WTC11 (cell line): Measurements from ENCODE around the gene SEPTIN1. TPM values are rescaled to one million over a fixed set of nuclear protein-coding genes. Genes with fewer than 3 reads are reported as not detected.

ENCODE experiments used
- ATAC-seq: fragments of 200-7000 bp; cut with Tn5 transposase; 2 replicates; pipeline ENCODE4 v1.10.0; 2021; ENCODE audit warnings: mild to moderate bottlenecking, moderate library complexity
- CTCF ChIA-PET: fragments of 300-600 bp; sonication (Branson Sonifier 250); formaldehyde crosslinking; loops from one replicate; lab custom pipeline; 2021; ENCODE audit warnings: antibody characterized with exemption; lab: Charles Lee
- POLR2A ChIA-PET: fragments of 350-600 bp; sonication (Branson Sonifier 250); formaldehyde crosslinking; loops from one replicate; lab custom pipeline; 2021; ENCODE audit warnings: antibody characterized with exemption; lab: Charles Lee
- DNase-seq: peaks from one replicate; pipeline ENCODE4 v3.0.0; 2021; ENCODE audit warnings: low spot score
- H3K27ac Mint-ChIP-seq: 2 replicates; pipeline ENCODE4 v1.8.0; 2021; ENCODE audit warnings: mixed read lengths
- H3K27me3 Mint-ChIP-seq: 2 replicates; pipeline ENCODE4 v1.8.0; 2021; ENCODE audit warnings: low read depth, mild to moderate bottlenecking, moderate library complexity, mixed read lengths
- H3K36me3 Mint-ChIP-seq: 2 replicates; pipeline ENCODE4 v1.8.0; 2021; ENCODE audit warnings: mixed read lengths
- H3K4me1 Mint-ChIP-seq: 2 replicates; pipeline ENCODE4 v1.8.0; 2022; ENCODE audit warnings: mixed read lengths
- H3K4me3 Mint-ChIP-seq: 2 replicates; pipeline ENCODE4 v1.8.0; 2021; ENCODE audit warnings: mild to moderate bottlenecking, moderate library complexity, mixed read lengths
- H3K9me3 Mint-ChIP-seq: 2 replicates; pipeline ENCODE4 v1.8.0; 2021; ENCODE audit warnings: mixed read lengths
- ETV6 ChIP-seq: sonication (generic); formaldehyde crosslinking; IDR thresholded peaks from 2 replicates; pipeline ENCODE4 v1.8.1; 2022; ENCODE audit warnings: mild to moderate bottlenecking, missing genetic modification reagents
- JUN ChIP-seq: sonication (generic); formaldehyde crosslinking; IDR thresholded peaks from 2 replicates; pipeline ENCODE4 v1.8.0; 2023; ENCODE audit warnings: mild to moderate bottlenecking, missing genetic modification reagents
- TCF7 ChIP-seq: sonication (generic); formaldehyde crosslinking; IDR thresholded peaks from 2 replicates; pipeline ENCODE4 v1.8.0; 2022; ENCODE audit warnings: mild to moderate bottlenecking, low read depth, missing genetic modification reagents, moderate library complexity
- ZBTB21 ChIP-seq: sonication (generic); formaldehyde crosslinking; IDR thresholded peaks from 2 replicates; pipeline ENCODE4 v1.8.1; 2023; ENCODE audit warnings: mild to moderate bottlenecking, missing genetic modification reagents, borderline replicate concordance
- ZNF121 ChIP-seq: sonication (generic); formaldehyde crosslinking; IDR thresholded peaks from 2 replicates; pipeline ENCODE4 v1.8.0; 2023; ENCODE audit warnings: missing genetic modification reagents
- ZNF232 ChIP-seq: sonication (generic); formaldehyde crosslinking; IDR thresholded peaks from 2 replicates; pipeline ENCODE4 v1.8.0; 2022; ENCODE audit warnings: mild to moderate bottlenecking, missing genetic modification reagents
- ZNF416 ChIP-seq: fragments of 250-450 bp; sonication (Bioruptor Pico); IDR thresholded peaks from 2 replicates; pipeline ENCODE4 v1.9.0; 2021; ENCODE audit warnings: mild to moderate bottlenecking, inconsistent platforms
- ZNF671 ChIP-seq: fragments of 250-450 bp; sonication (Bioruptor Pico); IDR thresholded peaks from 2 replicates; pipeline ENCODE4 v1.8.0; 2021; ENCODE audit warnings: mild to moderate bottlenecking
- total RNA-seq: library from RNA; stranded (reverse); gene quantifications from 3 replicates; pipeline ENCODE4 v1.2.3, GENCODE V29; 2021
- TF ChIP-seq, protein P1 (sequence below): fragments of 250-450 bp; sonication (Bioruptor Pico); IDR thresholded peaks from 2 replicates; pipeline ENCODE4 v1.9.0; 2021; ENCODE audit warnings: mild to moderate bottlenecking
- TF ChIP-seq, protein P2 (sequence below): sonication (generic); formaldehyde crosslinking; IDR thresholded peaks from 2 replicates; pipeline ENCODE4 v1.8.1; 2023; ENCODE audit warnings: mild to moderate bottlenecking, missing genetic modification reagents, moderate library complexity
- TF ChIP-seq, protein P3 (sequence below): fragments of 250-450 bp; sonication (Bioruptor Pico); IDR thresholded peaks from 2 replicates; pipeline ENCODE4 v1.9.0; 2021; ENCODE audit warnings: mild to moderate bottlenecking
- TF ChIP-seq, protein P4 (sequence below): sonication (generic); formaldehyde crosslinking; IDR thresholded peaks from 2 replicates; pipeline ENCODE4 v1.8.0; 2022; ENCODE audit warnings: mild to moderate bottlenecking, missing genetic modification reagents
- TF ChIP-seq, protein P5 (sequence below): fragments of 250-450 bp; sonication (Bioruptor Pico); IDR thresholded peaks from 2 replicates; pipeline ENCODE4 v1.9.0; 2021; ENCODE audit warnings: mild to moderate bottlenecking, borderline replicate concordance
- TF ChIP-seq, protein P6 (sequence below): sonication (generic); formaldehyde crosslinking; IDR thresholded peaks from 2 replicates; pipeline ENCODE4 v1.8.0; 2023; ENCODE audit warnings: missing genetic modification reagents
- TF ChIP-seq, protein P7 (sequence below): sonication (generic); formaldehyde crosslinking; IDR thresholded peaks from 2 replicates; pipeline ENCODE4 v1.8.0; 2023; ENCODE audit warnings: missing genetic modification reagents, mild to moderate bottlenecking, borderline replicate concordance

The SEPTIN1 gene
- total RNA-seq, 1 experiment from 2014 or later = 2.3 TPM

DNA sequence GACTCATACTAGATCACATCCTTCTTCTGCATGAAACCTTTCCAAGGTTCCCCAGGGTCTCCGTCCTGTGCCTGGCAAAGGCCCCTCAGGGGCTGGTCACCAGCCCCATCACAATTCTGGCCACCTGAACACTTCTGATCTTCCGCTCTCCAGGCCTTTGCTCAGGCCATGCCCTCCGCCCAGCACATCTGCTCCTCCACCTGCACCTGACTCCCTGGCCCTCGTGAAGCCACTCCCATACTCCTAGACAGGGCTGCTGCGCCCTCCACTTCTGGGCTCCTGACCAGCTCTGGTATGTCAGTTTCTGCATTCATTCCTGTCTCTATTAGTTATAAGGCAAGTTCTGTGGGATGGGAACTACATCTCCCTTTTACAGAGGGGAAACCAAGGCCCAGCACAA, 9.6 kb downstream of the SEPTIN1 start (continued):
- TF ChIP-seq, protein P1, sequence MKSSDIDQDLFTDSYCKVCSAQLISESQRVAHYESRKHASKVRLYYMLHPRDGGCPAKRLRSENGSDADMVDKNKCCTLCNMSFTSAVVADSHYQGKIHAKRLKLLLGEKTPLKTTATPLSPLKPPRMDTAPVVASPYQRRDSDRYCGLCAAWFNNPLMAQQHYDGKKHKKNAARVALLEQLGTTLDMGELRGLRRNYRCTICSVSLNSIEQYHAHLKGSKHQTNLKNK = no peak
- TF ChIP-seq TCF7 (CRISPR knock-in tag) = no peak
- TF ChIP-seq ZNF671 (CRISPR knock-in tag) = no peak

DNA sequence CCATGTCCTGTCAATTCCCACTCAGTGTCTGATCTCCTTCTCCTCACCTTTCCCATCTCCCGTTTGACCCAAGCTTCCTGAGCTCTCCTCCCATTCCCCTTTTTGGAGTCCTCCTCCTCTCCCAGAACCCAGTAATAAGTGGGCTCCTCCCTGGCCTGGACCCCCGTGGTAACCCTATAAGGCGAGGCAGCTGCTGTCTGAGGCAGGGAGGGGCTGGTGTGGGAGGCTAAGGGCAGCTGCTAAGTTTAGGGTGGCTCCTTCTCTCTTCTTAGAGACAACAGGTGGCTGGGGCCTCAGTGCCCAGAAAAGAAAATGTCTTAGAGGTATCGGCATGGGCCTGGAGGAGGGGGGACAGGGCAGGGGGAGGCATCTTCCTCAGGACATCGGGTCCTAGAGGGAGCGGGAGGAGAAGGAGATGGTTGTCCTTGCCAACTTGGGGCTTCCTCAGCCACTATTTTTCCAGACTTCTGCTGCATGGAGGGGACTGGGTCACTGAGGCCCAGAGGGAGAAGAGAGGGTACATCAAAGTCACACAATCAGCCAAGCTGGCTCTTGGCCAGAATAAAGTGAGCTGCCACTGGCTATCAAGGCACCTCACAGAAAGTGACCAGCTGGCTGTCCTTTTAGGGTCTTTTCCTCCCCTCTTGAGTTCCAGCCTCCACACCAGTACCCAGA, 10.2 kb downstream of the SEPTIN1 start:
- Mint-ChIP-seq H3K9me3 (no peaks in the 10 kb centered on the region), H3K27me3 (no peaks in the 10 kb centered on the region; the same call in 1 of the 2 replicates), H3K4me1 (peaks cover 39% of the 10 kb centered on the region), H3K27ac (peak overlapping the region; percentile 57; the same call in 1 of the 2 replicates), H3K36me3 (no peaks in the 10 kb centered on the region), H3K4me3 (peak overlapping the region; percentile 70)
- DNase-seq (no peak), ATAC-seq (no peak)
- ChIA-PET POLR2A (interaction anchor here (0.6 kb wide), 1 partner anchor 252 kb away, joined by 3 read pairs; no protein-coding TSS in a partner anchor), CTCF (interaction anchor here (1.3 to 3.9 kb wide), 6 partner anchors 17 to 260 kb away, joined by 4 to 47 read pairs (median 26); partner anchors contain the start of genes CD2BP2, GDPD3, ZNF48 and ZNF764)
- TF ChIP-seq, protein P2, sequence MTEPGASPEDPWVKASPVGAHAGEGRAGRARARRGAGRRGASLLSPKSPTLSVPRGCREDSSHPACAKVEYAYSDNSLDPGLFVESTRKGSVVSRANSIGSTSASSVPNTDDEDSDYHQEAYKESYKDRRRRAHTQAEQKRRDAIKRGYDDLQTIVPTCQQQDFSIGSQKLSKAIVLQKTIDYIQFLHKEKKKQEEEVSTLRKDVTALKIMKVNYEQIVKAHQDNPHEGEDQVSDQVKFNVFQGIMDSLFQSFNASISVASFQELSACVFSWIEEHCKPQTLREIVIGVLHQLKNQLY (CRISPR knock-in tag) = no peak
- TF ChIP-seq ZNF416 (CRISPR knock-in tag) = no peak
- TF ChIP-seq, protein P3, sequence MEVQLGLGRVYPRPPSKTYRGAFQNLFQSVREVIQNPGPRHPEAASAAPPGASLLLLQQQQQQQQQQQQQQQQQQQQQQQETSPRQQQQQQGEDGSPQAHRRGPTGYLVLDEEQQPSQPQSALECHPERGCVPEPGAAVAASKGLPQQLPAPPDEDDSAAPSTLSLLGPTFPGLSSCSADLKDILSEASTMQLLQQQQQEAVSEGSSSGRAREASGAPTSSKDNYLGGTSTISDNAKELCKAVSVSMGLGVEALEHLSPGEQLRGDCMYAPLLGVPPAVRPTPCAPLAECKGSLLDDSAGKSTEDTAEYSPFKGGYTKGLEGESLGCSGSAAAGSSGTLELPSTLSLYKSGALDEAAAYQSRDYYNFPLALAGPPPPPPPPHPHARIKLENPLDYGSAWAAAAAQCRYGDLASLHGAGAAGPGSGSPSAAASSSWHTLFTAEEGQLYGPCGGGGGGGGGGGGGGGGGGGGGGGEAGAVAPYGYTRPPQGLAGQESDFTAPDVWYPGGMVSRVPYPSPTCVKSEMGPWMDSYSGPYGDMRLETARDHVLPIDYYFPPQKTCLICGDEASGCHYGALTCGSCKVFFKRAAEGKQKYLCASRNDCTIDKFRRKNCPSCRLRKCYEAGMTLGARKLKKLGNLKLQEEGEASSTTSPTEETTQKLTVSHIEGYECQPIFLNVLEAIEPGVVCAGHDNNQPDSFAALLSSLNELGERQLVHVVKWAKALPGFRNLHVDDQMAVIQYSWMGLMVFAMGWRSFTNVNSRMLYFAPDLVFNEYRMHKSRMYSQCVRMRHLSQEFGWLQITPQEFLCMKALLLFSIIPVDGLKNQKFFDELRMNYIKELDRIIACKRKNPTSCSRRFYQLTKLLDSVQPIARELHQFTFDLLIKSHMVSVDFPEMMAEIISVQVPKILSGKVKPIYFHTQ (CRISPR knock-in tag) = no peak
- no peak for TF ChIP-seq ZBTB21 (CRISPR knock-in tag)
- TF ChIP-seq, protein P4, sequence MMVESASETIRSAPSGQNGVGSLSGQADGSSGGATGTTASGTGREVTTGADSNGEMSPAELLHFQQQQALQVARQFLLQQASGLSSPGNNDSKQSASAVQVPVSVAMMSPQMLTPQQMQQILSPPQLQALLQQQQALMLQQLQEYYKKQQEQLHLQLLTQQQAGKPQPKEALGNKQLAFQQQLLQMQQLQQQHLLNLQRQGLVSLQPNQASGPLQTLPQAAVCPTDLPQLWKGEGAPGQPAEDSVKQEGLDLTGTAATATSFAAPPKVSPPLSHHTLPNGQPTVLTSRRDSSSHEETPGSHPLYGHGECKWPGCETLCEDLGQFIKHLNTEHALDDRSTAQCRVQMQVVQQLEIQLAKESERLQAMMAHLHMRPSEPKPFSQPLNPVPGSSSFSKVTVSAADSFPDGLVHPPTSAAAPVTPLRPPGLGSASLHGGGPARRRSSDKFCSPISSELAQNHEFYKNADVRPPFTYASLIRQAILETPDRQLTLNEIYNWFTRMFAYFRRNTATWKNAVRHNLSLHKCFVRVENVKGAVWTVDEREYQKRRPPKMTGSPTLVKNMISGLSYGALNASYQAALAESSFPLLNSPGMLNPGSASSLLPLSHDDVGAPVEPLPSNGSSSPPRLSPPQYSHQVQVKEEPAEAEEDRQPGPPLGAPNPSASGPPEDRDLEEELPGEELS (CRISPR knock-in tag) = no peak
- TF ChIP-seq, protein P5, sequence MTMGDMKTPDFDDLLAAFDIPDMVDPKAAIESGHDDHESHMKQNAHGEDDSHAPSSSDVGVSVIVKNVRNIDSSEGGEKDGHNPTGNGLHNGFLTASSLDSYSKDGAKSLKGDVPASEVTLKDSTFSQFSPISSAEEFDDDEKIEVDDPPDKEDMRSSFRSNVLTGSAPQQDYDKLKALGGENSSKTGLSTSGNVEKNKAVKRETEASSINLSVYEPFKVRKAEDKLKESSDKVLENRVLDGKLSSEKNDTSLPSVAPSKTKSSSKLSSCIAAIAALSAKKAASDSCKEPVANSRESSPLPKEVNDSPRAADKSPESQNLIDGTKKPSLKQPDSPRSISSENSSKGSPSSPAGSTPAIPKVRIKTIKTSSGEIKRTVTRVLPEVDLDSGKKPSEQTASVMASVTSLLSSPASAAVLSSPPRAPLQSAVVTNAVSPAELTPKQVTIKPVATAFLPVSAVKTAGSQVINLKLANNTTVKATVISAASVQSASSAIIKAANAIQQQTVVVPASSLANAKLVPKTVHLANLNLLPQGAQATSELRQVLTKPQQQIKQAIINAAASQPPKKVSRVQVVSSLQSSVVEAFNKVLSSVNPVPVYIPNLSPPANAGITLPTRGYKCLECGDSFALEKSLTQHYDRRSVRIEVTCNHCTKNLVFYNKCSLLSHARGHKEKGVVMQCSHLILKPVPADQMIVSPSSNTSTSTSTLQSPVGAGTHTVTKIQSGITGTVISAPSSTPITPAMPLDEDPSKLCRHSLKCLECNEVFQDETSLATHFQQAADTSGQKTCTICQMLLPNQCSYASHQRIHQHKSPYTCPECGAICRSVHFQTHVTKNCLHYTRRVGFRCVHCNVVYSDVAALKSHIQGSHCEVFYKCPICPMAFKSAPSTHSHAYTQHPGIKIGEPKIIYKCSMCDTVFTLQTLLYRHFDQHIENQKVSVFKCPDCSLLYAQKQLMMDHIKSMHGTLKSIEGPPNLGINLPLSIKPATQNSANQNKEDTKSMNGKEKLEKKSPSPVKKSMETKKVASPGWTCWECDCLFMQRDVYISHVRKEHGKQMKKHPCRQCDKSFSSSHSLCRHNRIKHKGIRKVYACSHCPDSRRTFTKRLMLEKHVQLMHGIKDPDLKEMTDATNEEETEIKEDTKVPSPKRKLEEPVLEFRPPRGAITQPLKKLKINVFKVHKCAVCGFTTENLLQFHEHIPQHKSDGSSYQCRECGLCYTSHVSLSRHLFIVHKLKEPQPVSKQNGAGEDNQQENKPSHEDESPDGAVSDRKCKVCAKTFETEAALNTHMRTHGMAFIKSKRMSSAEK (CRISPR knock-in tag) = no peak
- no peak for TF ChIP-seq ZNF121 (CRISPR knock-in tag)
- TF ChIP-seq, protein P6, sequence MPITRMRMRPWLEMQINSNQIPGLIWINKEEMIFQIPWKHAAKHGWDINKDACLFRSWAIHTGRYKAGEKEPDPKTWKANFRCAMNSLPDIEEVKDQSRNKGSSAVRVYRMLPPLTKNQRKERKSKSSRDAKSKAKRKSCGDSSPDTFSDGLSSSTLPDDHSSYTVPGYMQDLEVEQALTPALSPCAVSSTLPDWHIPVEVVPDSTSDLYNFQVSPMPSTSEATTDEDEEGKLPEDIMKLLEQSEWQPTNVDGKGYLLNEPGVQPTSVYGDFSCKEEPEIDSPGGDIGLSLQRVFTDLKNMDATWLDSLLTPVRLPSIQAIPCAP (CRISPR knock-in tag) = no peak
- TF ChIP-seq ZNF232 (CRISPR knock-in tag) = no peak
- no peak for TF ChIP-seq ETV6
- no peak for TF ChIP-seq JUN (CRISPR knock-in tag)
- TF ChIP-seq, protein P7, sequence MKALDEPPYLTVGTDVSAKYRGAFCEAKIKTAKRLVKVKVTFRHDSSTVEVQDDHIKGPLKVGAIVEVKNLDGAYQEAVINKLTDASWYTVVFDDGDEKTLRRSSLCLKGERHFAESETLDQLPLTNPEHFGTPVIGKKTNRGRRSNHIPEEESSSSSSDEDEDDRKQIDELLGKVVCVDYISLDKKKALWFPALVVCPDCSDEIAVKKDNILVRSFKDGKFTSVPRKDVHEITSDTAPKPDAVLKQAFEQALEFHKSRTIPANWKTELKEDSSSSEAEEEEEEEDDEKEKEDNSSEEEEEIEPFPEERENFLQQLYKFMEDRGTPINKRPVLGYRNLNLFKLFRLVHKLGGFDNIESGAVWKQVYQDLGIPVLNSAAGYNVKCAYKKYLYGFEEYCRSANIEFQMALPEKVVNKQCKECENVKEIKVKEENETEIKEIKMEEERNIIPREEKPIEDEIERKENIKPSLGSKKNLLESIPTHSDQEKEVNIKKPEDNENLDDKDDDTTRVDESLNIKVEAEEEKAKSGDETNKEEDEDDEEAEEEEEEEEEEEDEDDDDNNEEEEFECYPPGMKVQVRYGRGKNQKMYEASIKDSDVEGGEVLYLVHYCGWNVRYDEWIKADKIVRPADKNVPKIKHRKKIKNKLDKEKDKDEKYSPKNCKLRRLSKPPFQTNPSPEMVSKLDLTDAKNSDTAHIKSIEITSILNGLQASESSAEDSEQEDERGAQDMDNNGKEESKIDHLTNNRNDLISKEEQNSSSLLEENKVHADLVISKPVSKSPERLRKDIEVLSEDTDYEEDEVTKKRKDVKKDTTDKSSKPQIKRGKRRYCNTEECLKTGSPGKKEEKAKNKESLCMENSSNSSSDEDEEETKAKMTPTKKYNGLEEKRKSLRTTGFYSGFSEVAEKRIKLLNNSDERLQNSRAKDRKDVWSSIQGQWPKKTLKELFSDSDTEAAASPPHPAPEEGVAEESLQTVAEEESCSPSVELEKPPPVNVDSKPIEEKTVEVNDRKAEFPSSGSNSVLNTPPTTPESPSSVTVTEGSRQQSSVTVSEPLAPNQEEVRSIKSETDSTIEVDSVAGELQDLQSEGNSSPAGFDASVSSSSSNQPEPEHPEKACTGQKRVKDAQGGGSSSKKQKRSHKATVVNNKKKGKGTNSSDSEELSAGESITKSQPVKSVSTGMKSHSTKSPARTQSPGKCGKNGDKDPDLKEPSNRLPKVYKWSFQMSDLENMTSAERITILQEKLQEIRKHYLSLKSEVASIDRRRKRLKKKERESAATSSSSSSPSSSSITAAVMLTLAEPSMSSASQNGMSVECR (CRISPR knock-in tag) = no peak
